MM.1S (cell line): ENCODE data around the gene TNFRSF14.
"Not testable (repeated sequence)": the region's sequence is repeated elsewhere in the genome, so short reads cannot be mapped to it uniquely, and the experiment has no call there.

Experiments used
- EZH2phosphoT487 ChIP-seq: fragments of 300-600 bp; sonication (generic); IDR thresholded peaks from 2 replicates; pipeline ENCODE4 v1.6.1; 2018; ENCODE audit warnings: antibody characterized with exemption, low read length
- TF ChIP-seq, protein P1 (sequence below): fragments of 300-600 bp; sonication (generic); IDR thresholded peaks from 2 replicates; pipeline ENCODE4 v1.5.1; 2016; ENCODE audit warnings: antibody characterized with exemption, low read length, mixed read lengths

- TF ChIP-seq, protein P1, sequence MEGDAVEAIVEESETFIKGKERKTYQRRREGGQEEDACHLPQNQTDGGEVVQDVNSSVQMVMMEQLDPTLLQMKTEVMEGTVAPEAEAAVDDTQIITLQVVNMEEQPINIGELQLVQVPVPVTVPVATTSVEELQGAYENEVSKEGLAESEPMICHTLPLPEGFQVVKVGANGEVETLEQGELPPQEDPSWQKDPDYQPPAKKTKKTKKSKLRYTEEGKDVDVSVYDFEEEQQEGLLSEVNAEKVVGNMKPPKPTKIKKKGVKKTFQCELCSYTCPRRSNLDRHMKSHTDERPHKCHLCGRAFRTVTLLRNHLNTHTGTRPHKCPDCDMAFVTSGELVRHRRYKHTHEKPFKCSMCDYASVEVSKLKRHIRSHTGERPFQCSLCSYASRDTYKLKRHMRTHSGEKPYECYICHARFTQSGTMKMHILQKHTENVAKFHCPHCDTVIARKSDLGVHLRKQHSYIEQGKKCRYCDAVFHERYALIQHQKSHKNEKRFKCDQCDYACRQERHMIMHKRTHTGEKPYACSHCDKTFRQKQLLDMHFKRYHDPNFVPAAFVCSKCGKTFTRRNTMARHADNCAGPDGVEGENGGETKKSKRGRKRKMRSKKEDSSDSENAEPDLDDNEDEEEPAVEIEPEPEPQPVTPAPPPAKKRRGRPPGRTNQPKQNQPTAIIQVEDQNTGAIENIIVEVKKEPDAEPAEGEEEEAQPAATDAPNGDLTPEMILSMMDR = not testable (repeated sequence)
- not testable (repeated sequence) for TF ChIP-seq EZH2phosphoT487
Measured at GRCh38 chr1:2551544-2551943, 4.6 kb upstream of the TNFRSF14 start.
